H1 (cell line): ENCODE results near the gene SLC35F3. TPM values are rescaled to one million over a fixed set of nuclear protein-coding genes. Genes with fewer than 3 reads are reported as not detected.
A peak's percentile ranks its signal among the peaks of the same experiment; 100 is the strongest.

Source experiments
- ATF3 ChIP-seq: IDR thresholded peaks from 2 replicates; pipeline ENCODE4 v1.6.1; 2011; ENCODE audit warnings: low read depth, mild to moderate bottlenecking, low read length; ENCODE audit not compliant: insufficient read depth
- BCL11A ChIP-seq, 2 experiments: IDR thresholded peaks; one replicate each; pipeline ENCODE4 v1.6.1; 2011; ENCODE audit warnings: low read depth in 2 of 2, low read length in 2 of 2, mild to moderate bottlenecking in 2 of 2
- CBX5 ChIP-seq: fragments of 300-800, 300-1000 bp; sonication (generic); IDR thresholded peaks from 2 replicates; pipeline ENCODE4 v1.7.1; 2016; ENCODE audit warnings: antibody characterized with exemption, low read length, low read depth
- CHD7 ChIP-seq: fragments of 300-600 bp; sonication (generic); IDR thresholded peaks from 2 replicates; pipeline ENCODE4 v1.7.1; 2012; ENCODE audit warnings: low read length, moderate library complexity, mild to moderate bottlenecking, inconsistent platforms; ENCODE audit not compliant: insufficient replicate concordance
- EZH2 ChIP-seq: fragments of 200-600 bp; sonication (generic); IDR thresholded peaks from 2 replicates; pipeline ENCODE4 v1.7.1; 2012; ENCODE audit warnings: low read depth, mild to moderate bottlenecking, moderate library complexity, low read length, inconsistent platforms; ENCODE audit not compliant: severe bottlenecking
- GABPA ChIP-seq: IDR thresholded peaks from 2 replicates; pipeline ENCODE4 v1.6.1; 2011; ENCODE audit warnings: mild to moderate bottlenecking, low read length, moderate library complexity, borderline replicate concordance; ENCODE audit not compliant: insufficient read depth
- SIN3A ChIP-seq, 2 experiments: IDR thresholded peaks in 1 of 2; conservative IDR thresholded peaks in 1 of 2; 2 replicates each; pipeline ENCODE4 v1.6.1; 2011 to 2012; ENCODE audit warnings: low read length in 2 of 2, improper control_type of control experiment in 1 of 2, low read depth in 1 of 2, mild to moderate bottlenecking in 1 of 2
- SIRT6 ChIP-seq: IDR thresholded peaks from one replicate; pipeline ENCODE4 v1.7.1; 2012; ENCODE audit warnings: low read length, inconsistent platforms
- TBP ChIP-seq: IDR thresholded peaks from 2 replicates; pipeline ENCODE4 v1.6.1; 2011; ENCODE audit warnings: low read depth, low read length, improper control_type of control experiment
- polyA plus RNA-seq, 7 experiments: library from polyadenylated mRNA; depleted of rRNA in 3 of 7; stranded (reverse) in 5 of 7; unstranded in 2 of 7; fragments of >200 nt in 5 of 7; fragments of 200-250 nt in 2 of 7; gene quantifications; 1 replicate in 5 of 7; 2 replicates in 1 of 7; 4 replicates in 1 of 7; pipeline versions ENCODE4 v1.2.1 to v1.2.3, GENCODE V29; 2011 to 2013; ENCODE audit warnings: missing spikeins in 2 of 7, mixed read lengths in 2 of 7
- total RNA-seq: library from RNA; stranded (reverse); fragmentation: NEBNext Ultra II Directional; extraction: Animal tissue kit (Norgen Biotek cat#: 25700); gene quantifications from 2 replicates; pipeline ENCODE4 v1.2.1, GENCODE V29; 2021

SLC35F3 gene
- total and polyA plus RNA-seq, 2 of the 8 experiments (the other 6 are each of a cell fraction or from before 2014, with no cell fraction given): 0.78 to 1.2 TPM

DNA sequence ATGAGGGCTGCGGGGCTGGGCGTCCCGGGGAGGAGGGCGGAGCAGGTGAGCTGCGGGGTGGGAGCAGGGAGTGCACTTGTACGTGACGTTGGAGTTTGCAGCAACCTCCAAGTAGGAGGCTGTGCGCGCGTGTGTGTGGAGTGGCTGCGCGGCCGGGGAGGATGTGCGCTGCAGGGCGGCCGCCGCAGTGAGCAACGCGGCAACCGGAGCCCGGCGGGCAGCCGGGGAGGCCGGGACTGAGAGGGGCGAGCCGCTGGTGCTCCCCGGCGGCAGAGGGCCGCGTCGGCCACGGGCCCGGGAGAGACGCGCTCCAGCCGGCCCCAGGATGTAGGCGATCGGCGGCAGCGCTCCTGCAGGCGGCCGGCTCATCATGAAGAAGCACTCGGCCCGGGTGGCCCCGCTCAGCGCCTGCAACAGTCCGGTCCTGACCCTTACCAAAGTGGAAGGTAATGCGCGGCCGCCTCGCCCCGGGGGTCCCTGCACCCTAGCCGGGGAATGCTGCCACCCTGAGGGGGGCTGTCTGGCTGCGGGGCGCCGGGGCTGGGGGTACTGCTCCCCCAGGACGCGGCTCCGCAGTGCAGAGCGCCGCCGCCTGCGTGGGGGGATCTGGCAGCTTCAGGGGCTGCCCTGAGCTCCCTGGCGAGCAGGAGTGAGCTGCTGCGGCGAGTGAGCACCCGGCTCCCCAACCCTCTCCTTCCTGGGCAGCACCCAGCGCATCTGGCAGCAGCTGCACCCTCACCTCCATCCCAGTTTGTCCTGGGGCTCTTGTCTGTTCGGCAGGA, 309.8 kb downstream of the SLC35F3 start (continued):
- TF ChIP-seq CHD7: no peak
- peak; percentile 46; the same call in 1 of the 2 replicates for TF ChIP-seq GABPA
- no peak for TF ChIP-seq BCL11A (IDR thresholded peaks at IDR 0.05; ENCODE audit: low read depth in 2 of 2, low read length in 2 of 2)
- TF ChIP-seq ATF3: no peak
- no peak for TF ChIP-seq SIRT6
- no peak for TF ChIP-seq CBX5
- peak; percentile 13 for TF ChIP-seq EZH2
- TF ChIP-seq TBP: 0 out of 2 replicates have a peak, but pooled peaks have one; percentile 1
- peak in 1 of 2 experiments; percentile 15; a peak in 1 of 4 replicates for TF ChIP-seq SIN3A (conservative IDR thresholded peaks at IDR 0.05 in 1 of 2, IDR thresholded peaks at IDR 0.05 in 1 of 2; ENCODE audit: low read depth in 1 of 2, low read length in 2 of 2)
